Esophagus muscularis mucosa (tissue), 4 donors: ENCODE data around the gene SPPL3. TPM values are rescaled to one million over a fixed set of nuclear protein-coding genes. Genes with fewer than 3 reads are reported as not detected.
A peak's percentile ranks its signal among the peaks of the same experiment; 100 is the strongest.

Experiments used
- DNase-seq: peaks from one replicate; pipeline ENCODE4 v3.0.0-alpha.2; 2017; ENCODE audit errors: extremely low spot score
- H3K27ac ChIP-seq, 4 donors: fragments of 200-600 bp; sonication (generic); replicated peaks in 1 of 4; 1 replicate in 3 of 4; 2 replicates in 1 of 4; pipeline ENCODE4 v1.5.1; 2016 to 2019; ENCODE audit warnings: mild to moderate bottlenecking in 1 of 4
- H3K27me3 ChIP-seq, 4 donors: fragments of 200-600 bp; sonication (generic); one replicate each; pipeline versions ENCODE4 v1.5.1 to v1.6.0; 2016 to 2019
- H3K36me3 ChIP-seq, 4 donors: fragments of 200-600 bp; sonication (generic); one replicate each; pipeline ENCODE4 v1.5.1; 2016 to 2019
- H3K4me1 ChIP-seq, 4 donors: fragments of 200-600 bp; sonication (generic); one replicate each; pipeline ENCODE4 v1.5.1; 2016 to 2019
- H3K4me3 ChIP-seq, 4 donors: fragments of 200-600 bp; sonication (generic); 1 replicate in 2 of 4; 2 replicates in 2 of 4; pipeline ENCODE4 v1.5.1; 2016 to 2019; ENCODE audit warnings: mild to moderate bottlenecking in 4 of 4, moderate library complexity in 1 of 4
- H3K9me3 ChIP-seq, 4 donors: fragments of 200-600 bp; sonication (generic); 1 replicate in 3 of 4; 2 replicates in 1 of 4; pipeline ENCODE4 v1.5.1; 2016 to 2019
- EP300 ChIP-seq: sonication (generic); formaldehyde crosslinking; IDR thresholded peaks from one replicate; pipeline ENCODE4 v1.6.1; 2017; ENCODE audit warnings: antibody characterized with exemption
- POLR2A ChIP-seq: fragments of 450-650 bp; IDR thresholded peaks from one replicate; pipeline ENCODE4 v1.6.1; 2017; ENCODE audit warnings: antibody characterized with exemption, moderate library complexity, mild to moderate bottlenecking, low read depth
- POLR2AphosphoS5 ChIP-seq, 2 donors: sonication (generic); formaldehyde crosslinking; IDR thresholded peaks; one replicate each; pipeline ENCODE4 v1.6.1; 2017; ENCODE audit warnings: antibody characterized with exemption in 2 of 2
- WGBS: methylation state at CpG from one replicate; pipeline ENCODE4 v1.1.5; 2018; 5-methylcytosine and 5-hydroxymethylcytosine counted together
- intact Hi-C: fragments of 100-400 bp; cut with DNase I; formaldehyde crosslinking; loops from one replicate; pipeline ENCODE4 v1.15.1; 2023
- total RNA-seq, 4 donors: library from RNA; depleted of rRNA; stranded (reverse); fragments of >200 nt; gene quantifications; one replicate each; pipeline versions ENCODE4 v1.1.0 to v1.2.1, GENCODE V29; 2016
- TF ChIP-seq, protein P1 (sequence below), 3 experiments: fragments of 200-600 bp in 2 of 3; fragments of 450-650 bp in 1 of 3; sonication (generic) in 2 of 3; IDR thresholded peaks; one replicate each; pipeline ENCODE4 v1.5.1; 2017 to 2019; ENCODE audit warnings: antibody characterized with exemption in 3 of 3, mild to moderate bottlenecking in 2 of 3, moderate library complexity in 1 of 3

Gene SPPL3
- total RNA-seq, 4 donors from 2014 or later = 18.4 to 32.1 (median 21.8) TPM

DNA sequence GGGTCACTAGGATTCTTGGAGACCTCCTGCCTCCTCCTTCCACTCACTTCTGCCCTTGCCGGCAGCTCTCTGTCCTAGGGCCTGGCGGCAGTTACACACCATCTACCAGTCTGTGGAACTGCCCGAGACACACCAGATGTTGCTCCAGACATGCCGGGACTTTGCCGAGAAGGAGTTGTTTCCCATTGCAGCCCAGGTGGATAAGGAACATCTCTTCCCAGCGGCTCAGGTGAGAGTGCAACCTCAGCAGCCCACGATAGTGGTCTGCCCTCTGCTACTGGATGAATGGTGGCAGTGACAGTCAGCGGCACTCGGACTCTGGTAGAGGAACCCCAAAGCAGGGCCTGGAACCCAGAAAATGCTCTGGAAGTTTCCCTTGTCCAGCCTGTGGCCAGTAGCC is 177.2 kb downstream of the SPPL3 start:
- no peak for TF ChIP-seq EP300
- no peak for TF ChIP-seq POLR2A
- no peak for TF ChIP-seq POLR2AphosphoS5 (IDR thresholded peaks at IDR 0.05)
- TF ChIP-seq, protein P1, sequence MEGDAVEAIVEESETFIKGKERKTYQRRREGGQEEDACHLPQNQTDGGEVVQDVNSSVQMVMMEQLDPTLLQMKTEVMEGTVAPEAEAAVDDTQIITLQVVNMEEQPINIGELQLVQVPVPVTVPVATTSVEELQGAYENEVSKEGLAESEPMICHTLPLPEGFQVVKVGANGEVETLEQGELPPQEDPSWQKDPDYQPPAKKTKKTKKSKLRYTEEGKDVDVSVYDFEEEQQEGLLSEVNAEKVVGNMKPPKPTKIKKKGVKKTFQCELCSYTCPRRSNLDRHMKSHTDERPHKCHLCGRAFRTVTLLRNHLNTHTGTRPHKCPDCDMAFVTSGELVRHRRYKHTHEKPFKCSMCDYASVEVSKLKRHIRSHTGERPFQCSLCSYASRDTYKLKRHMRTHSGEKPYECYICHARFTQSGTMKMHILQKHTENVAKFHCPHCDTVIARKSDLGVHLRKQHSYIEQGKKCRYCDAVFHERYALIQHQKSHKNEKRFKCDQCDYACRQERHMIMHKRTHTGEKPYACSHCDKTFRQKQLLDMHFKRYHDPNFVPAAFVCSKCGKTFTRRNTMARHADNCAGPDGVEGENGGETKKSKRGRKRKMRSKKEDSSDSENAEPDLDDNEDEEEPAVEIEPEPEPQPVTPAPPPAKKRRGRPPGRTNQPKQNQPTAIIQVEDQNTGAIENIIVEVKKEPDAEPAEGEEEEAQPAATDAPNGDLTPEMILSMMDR (IDR thresholded peaks at IDR 0.05) = no peak
- H3K4me3 ChIP-seq = no peak overlapping the region
- H3K27me3 ChIP-seq = no peaks in the 10 kb centered on the region
- no peaks in the 10 kb centered on the region for H3K9me3 ChIP-seq
- peak overlapping the region in 3 of 4 donors; percentile 74 to 89 (median 79) for H3K27ac ChIP-seq
- H3K36me3 ChIP-seq = peaks cover 11 to 67% (median 55%) of the 10 kb centered on the region in 4 donors
- DNase-seq = no peak
- 92% methylated on average over 8 of the region's 9 CpGs for WGBS
- H3K4me1 ChIP-seq = peaks cover 6 to 26% (median 21%) of the 10 kb centered on the region in 4 donors
- intact Hi-C loops = loop anchor here (10.0 kb wide), 1 partner anchor 178 kb away; the partner anchor contains the start of gene SPPL3

DNA sequence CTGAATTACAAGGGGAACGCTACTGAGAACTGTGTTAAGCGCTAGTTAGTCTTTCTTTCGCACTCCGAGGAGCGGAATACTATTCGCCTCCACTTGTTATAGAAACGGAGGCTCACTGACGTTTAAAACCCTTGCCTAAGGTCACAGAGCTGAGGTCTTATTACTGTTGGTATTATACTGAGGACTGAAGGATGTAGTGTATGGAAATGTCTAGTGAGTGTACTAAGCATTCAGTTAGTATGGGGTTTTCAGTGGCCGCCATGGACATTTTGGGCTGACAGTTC is 177.7 kb downstream of the SPPL3 start:
- H3K27ac ChIP-seq = peak overlapping the region; percentile 74 to 89 (median 80)
- no peak for DNase-seq
- no peak for TF ChIP-seq EP300
- H3K4me3 ChIP-seq = peak overlapping the region; percentile 64 to 85 (median 71)
- intact Hi-C loops = loop anchor here (10.0 kb wide), 1 partner anchor 178 kb away; the partner anchor contains the start of gene SPPL3
- H3K36me3 ChIP-seq = peaks cover 11 to 70% (median 60%) of the 10 kb centered on the region in 4 donors
- no peaks in the 10 kb centered on the region for H3K27me3 ChIP-seq
- H3K9me3 ChIP-seq = no peaks in the 10 kb centered on the region
- WGBS = 88% methylated on average over 9 of the region's 9 CpGs
- H3K4me1 ChIP-seq = peaks cover 6 to 31% (median 21%) of the 10 kb centered on the region in 4 donors

DNA sequence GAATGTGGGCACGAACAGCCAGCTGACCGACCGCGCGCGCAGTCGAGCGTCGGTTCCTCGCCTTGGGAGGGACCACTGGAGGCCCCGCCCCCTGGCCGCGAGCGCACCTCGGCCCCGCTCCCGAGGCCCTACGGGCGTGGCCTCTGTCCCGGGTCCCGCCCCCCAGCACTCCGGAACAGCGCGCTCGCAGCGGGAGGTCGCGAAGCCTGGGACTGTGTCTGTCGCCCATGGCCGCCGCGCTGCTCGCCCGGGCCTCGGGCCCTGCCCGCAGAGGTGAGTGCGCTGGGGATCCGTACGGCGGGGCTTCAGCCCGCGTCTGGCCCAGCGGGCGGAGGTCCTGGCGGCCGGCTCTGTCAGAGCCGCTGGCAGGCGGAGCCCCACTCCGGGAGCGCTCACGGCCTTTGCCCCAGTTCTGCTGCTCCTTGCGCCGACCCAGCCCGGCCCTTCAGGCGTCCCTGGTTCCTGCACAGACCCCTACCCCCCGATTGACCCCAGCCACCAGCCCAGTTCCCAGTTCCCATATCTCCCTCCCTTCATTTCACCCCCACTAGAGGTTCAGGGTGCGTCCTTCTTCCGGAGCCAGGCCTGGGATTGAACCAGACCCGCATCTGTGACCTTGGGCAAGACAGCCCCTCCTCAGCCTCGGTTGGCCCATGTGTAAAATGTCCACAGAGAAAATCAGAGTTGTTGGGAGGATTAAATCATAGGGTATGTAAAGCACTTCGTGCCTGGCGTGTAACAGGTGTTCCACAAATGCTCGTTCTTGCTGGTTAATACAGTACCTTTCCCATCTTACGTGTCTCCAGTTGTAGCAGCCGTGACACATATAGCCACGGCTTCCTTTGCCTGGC is 178.3 kb downstream of the SPPL3 start, which contains the start of gene ACADS:
TSS of gene ACADS (plus strand) at position 168 of the 851 bp plus-strand sequence. CDS start at position 228, 60 bp downstream.
- DNase-seq = peak; percentile 94
- TF ChIP-seq POLR2AphosphoS5 (IDR thresholded peaks at IDR 0.05) (peak; percentile 81 to 85), POLR2A (no peak), EP300 (no peak)
- TF ChIP-seq, protein P1 (IDR thresholded peaks at IDR 0.05) = peak in 1 of 3 experiments; percentile 28
- peak within 1 kb of the TSS; percentile 74 to 89 (median 80) for H3K27ac ChIP-seq
- H3K9me3 ChIP-seq = no peaks in the 10 kb centered on the region
- peak within 1 kb of the TSS; percentile 64 to 85 (median 71) for H3K4me3 ChIP-seq
- peaks cover 11 to 70% (median 63%) of the 10 kb centered on the region in 4 donors for H3K36me3 ChIP-seq
- H3K27me3 ChIP-seq = no peaks in the 10 kb centered on the region
- peaks cover 11 to 37% (median 23%) of the 10 kb centered on the region in 4 donors for H3K4me1 ChIP-seq
- intact Hi-C loops = loop anchor here (10.0 kb wide), 1 partner anchor 179 kb away; the partner anchor contains the start of gene SPPL3
- 10% methylated on average over 39 of the region's 66 CpGs for WGBS

DNA sequence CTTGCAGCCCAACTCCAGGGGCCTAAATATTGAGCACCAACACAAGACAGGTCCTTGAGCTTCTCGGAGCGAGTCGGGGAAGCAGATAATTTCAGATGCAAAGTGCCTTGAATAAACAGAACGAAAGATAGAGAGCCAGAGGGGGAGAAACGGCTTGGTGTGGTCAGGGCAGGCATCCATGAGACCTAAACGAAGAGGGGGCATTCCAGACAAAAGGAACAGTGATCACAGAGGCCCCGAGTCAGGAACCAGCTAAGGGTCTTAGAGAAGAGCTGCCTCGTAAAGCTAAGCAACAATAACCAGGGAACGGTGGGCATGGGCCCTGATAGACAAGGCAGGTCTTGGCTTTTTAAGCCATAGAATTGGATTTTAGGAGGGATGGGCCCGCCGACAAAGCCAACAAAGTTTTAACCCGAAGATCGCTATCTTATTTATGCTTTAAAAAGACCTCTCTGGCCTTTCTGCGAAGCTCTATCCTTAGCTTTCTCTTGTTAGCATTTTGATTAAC is 179.0 kb downstream of the SPPL3 start:
- H3K27me3 ChIP-seq = no peaks in the 10 kb centered on the region
- peaks cover 12 to 40% (median 28%) of the 10 kb centered on the region in 4 donors for H3K4me1 ChIP-seq
- TF ChIP-seq POLR2AphosphoS5 (IDR thresholded peaks at IDR 0.05) = no peak
- TF ChIP-seq, protein P1 (IDR thresholded peaks at IDR 0.05) = no peak
- TF ChIP-seq EP300 = no peak
- TF ChIP-seq POLR2A = no peak
- DNase-seq = no peak
- peak overlapping the region; percentile 74 to 89 (median 80) for H3K27ac ChIP-seq
- peaks cover 18 to 70% (median 63%) of the 10 kb centered on the region in 4 donors for H3K36me3 ChIP-seq
- H3K9me3 ChIP-seq = no peaks in the 10 kb centered on the region
- peak overlapping the region; percentile 64 to 85 (median 71) for H3K4me3 ChIP-seq
- 18% methylated on average over 14 of the region's 14 CpGs for WGBS
- intact Hi-C loops = loop anchor here (10.0 kb wide), 1 partner anchor 180 kb away; the partner anchor contains the start of gene SPPL3

DNA sequence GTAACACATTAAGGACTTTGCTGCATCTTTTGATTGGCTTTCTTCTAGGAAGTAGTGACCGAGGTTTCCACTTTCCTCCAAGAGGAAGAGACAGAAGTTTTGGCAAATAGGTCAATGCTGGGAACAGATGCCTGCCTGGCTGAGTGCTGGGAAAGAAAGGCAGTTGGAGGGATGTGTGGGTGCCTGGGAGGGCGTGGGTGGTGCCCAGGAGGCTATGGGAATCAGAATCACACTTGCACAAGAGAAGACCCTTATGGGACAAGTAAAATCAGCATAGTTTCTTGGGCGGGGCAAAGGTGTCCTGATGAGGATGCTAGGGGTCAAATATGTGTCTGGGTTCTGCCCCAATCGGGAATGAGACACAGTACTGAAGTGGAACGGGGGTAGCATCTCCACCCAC is 179.4 kb downstream of the SPPL3 start:
- Histone ChIP-seq H3K4me3 (peak overlapping the region in 3 of 4 donors; percentile 64 to 85 (median 76)), H3K9me3 (no peaks in the 10 kb centered on the region), H3K27ac (peak overlapping the region in 2 of 4 donors; percentile 79 to 89), H3K36me3 (peaks cover 23 to 70% (median 63%) of the 10 kb centered on the region in 4 donors), H3K27me3 (no peaks in the 10 kb centered on the region), H3K4me1 (peaks cover 12 to 40% (median 30%) of the 10 kb centered on the region in 4 donors)
- TF ChIP-seq POLR2A (no peak), POLR2AphosphoS5 (IDR thresholded peaks at IDR 0.05) (no peak), EP300 (no peak)
- TF ChIP-seq, protein P1 (IDR thresholded peaks at IDR 0.05) = no peak
- no peak for DNase-seq
- 62% methylated on average over 5 of the region's 5 CpGs for WGBS
- intact Hi-C loops = loop anchor here (10.0 kb wide), 1 partner anchor 180 kb away; the partner anchor contains the start of gene SPPL3
